ENCODE measurements around the gene PEX11G. TPM values are rescaled to one million over a fixed set of nuclear protein-coding genes. Genes with fewer than 3 reads are reported as not detected.
"Not testable (repeated sequence)": the region's sequence is repeated elsewhere in the genome, so short reads cannot be mapped to it uniquely, and the experiment has no call there.

Gene PEX11G
- total RNA-seq, 4 donors from 2014 or later: 1.0 to 3.1 (median 1.9) TPM

GRCh38 chr19:7455600-7456296 is 33.1 kb downstream of the PEX11G start:
- Histone ChIP-seq H3K36me3 (peaks cover 0 to 93% of the 10 kb centered on the region in 2 donors), H3K27ac (no peak overlapping the region), H3K9me3 (no peaks in the 10 kb centered on the region), H3K27me3 (no peaks in the 10 kb centered on the region), H3K4me1 (no peaks in the 10 kb centered on the region), H3K4me3 (no peak overlapping the region)
- no peak for ATAC-seq
- no peak for TF ChIP-seq EP300 (IDR thresholded peaks at IDR 0.05)
- TF ChIP-seq, protein P1, sequence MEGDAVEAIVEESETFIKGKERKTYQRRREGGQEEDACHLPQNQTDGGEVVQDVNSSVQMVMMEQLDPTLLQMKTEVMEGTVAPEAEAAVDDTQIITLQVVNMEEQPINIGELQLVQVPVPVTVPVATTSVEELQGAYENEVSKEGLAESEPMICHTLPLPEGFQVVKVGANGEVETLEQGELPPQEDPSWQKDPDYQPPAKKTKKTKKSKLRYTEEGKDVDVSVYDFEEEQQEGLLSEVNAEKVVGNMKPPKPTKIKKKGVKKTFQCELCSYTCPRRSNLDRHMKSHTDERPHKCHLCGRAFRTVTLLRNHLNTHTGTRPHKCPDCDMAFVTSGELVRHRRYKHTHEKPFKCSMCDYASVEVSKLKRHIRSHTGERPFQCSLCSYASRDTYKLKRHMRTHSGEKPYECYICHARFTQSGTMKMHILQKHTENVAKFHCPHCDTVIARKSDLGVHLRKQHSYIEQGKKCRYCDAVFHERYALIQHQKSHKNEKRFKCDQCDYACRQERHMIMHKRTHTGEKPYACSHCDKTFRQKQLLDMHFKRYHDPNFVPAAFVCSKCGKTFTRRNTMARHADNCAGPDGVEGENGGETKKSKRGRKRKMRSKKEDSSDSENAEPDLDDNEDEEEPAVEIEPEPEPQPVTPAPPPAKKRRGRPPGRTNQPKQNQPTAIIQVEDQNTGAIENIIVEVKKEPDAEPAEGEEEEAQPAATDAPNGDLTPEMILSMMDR (IDR thresholded peaks at IDR 0.05): no peak
- no peak for TF ChIP-seq POLR2A (IDR thresholded peaks at IDR 0.05)
- no peak for TF ChIP-seq POLR2AphosphoS5 (IDR thresholded peaks at IDR 0.05)
- 93 to 100% methylated on average over 5 to 9 of the region's 14 CpGs for WGBS, 2 donors (ENCODE audit: low coverage in 1 of 2)

- TF ChIP-seq, protein P1 (IDR thresholded peaks at IDR 0.05): no peak
- no peak for TF ChIP-seq POLR2AphosphoS5 (IDR thresholded peaks at IDR 0.05)
- no peak for TF ChIP-seq EP300 (IDR thresholded peaks at IDR 0.05)
- no peak for TF ChIP-seq POLR2A (IDR thresholded peaks at IDR 0.05)
- ATAC-seq: no peak
- Histone ChIP-seq H3K36me3 (peaks cover 0 to 90% of the 10 kb centered on the region in 2 donors), H3K9me3 (no peaks in the 10 kb centered on the region), H3K27ac (no peak overlapping the region), H3K27me3 (no peaks in the 10 kb centered on the region), H3K4me3 (no peak overlapping the region), H3K4me1 (no peaks in the 10 kb centered on the region)
- 100% methylated on average over 1 of the region's 8 CpGs for WGBS, 2 donors (ENCODE audit: low coverage in 1 of 2)
Measured at GRCh38 chr19:7454998-7455397, 33.8 kb downstream of the PEX11G start.

DNA sequence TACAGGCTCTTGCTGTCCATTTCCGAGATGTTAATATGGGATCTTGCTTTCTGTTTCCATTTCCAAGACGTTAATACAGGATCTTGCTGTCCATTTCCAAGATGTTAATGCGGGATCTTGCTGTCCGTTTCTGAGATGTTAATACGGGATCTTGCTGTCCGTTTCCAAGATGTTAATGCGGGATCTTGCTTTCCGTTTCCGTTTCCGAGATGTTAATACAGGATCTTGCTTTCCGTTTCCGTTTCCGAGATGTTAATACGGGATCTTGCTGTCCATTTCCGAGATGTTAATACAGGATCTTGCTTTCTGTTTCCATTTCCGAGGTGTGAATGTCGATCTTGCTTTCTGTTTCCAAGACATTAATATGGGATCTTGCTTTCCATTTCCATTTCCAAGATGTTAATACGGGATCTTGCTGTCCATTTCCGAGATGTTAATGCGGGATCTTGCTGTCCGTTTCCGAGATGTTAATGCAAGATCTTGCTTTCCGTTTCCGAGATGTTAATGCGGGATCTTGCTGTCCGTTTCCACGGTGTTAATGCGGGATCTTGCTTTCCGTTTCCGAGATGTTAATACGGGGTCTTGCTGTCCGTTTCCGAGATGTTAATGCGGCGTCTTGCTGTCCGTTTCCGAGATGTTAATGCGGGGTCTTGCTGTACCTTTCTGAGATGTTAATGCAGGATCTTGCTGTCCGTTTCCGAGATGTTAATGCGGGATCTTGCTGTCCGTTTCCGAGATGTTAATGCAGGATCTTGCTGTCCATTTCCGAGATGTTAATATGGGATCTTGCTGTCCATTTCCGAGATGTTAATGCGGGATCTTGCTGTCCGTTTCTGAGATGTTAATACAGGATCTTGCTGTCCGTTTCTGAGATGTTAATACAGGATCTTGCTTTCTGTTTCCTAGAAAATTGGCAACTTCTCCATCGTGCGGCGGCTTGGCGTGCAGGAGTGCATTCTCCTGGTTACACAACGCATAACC is 38.3 kb downstream of the PEX11G start:
- no peaks in the 10 kb centered on the region for H3K9me3 ChIP-seq
- no peaks in the 10 kb centered on the region for H3K4me1 ChIP-seq
- WGBS, 2 donors (ENCODE audit: low coverage in 1 of 2): 74 to 78% methylated on average over 52 to 53 of the region's 53 CpGs
- no peak overlapping the region for H3K4me3 ChIP-seq
- no peaks in the 10 kb centered on the region for H3K27me3 ChIP-seq
- H3K27ac ChIP-seq: no peak overlapping the region
- TF ChIP-seq, protein P1 (IDR thresholded peaks at IDR 0.05): no peak
- no peak for TF ChIP-seq EP300 (IDR thresholded peaks at IDR 0.05)
- no peak for TF ChIP-seq POLR2A (IDR thresholded peaks at IDR 0.05)
- TF ChIP-seq POLR2AphosphoS5 (IDR thresholded peaks at IDR 0.05): no peak
- peak; percentile 55 for ATAC-seq
- peaks cover 0 to 91% of the 10 kb centered on the region in 2 donors for H3K36me3 ChIP-seq

DNA sequence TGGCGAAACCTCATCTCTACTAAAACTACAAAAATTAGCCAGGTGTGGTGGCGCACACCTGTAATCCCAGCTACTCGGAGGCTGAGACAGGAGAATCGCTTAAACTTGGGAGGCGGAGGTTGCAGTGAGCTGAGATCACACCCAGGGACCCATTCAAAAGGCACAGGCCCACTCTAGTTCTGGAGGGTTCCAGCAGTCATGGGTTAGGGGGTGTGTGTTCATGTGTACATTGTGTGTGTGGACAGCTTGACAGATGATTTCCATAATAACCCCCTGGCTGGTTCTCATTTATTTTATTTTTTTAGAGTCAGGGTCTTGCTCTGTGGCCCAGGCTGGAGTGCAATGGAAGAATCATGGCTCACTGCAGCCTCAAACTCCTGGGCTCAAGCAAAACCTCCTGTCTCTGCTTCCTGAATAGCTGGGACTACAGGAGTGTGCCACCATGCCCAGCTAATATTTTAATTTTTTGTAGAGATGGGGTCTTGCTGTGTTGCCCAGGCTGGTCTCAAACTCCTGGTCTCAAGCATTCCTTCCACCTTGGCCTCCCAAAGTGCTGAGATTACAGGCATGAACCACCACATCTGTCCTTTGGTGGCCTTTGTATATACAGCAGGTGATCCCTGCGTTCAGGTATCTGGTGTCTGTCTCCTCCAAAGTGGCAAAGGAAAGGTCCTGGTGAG is 39.3 kb downstream of the PEX11G start:
- H3K9me3 ChIP-seq, H3K4me1 ChIP-seq, ATAC-seq, H3K27me3 ChIP-seq, H3K27ac ChIP-seq, H3K4me3 ChIP-seq: not testable (repeated sequence)
- 100% methylated on average over 1 of the region's 6 CpGs for WGBS, 2 donors (ENCODE audit: low coverage in 1 of 2)
- peaks cover 0 to 91% of the 10 kb centered on the region in 2 donors for H3K36me3 ChIP-seq

GRCh38 chr19:7447648-7448047 is 41.2 kb downstream of the PEX11G start:
- H3K36me3 ChIP-seq: peaks cover 0 to 92% of the 10 kb centered on the region in 2 donors
- no peak overlapping the region for H3K4me3 ChIP-seq
- ATAC-seq: no peak
- no peaks in the 10 kb centered on the region for H3K27me3 ChIP-seq
- TF ChIP-seq POLR2AphosphoS5 (IDR thresholded peaks at IDR 0.05): no peak
- TF ChIP-seq, protein P1 (IDR thresholded peaks at IDR 0.05): no peak
- TF ChIP-seq POLR2A (IDR thresholded peaks at IDR 0.05): no peak
- TF ChIP-seq EP300 (IDR thresholded peaks at IDR 0.05): no peak
- peaks cover 0 to under 1% (median 0%) of the 10 kb centered on the region in 3 donors for H3K4me1 ChIP-seq
- no peaks in the 10 kb centered on the region for H3K9me3 ChIP-seq
- no peak overlapping the region for H3K27ac ChIP-seq
- 93 to 94% methylated on average over 5 to 6 of the region's 6 CpGs for WGBS, 2 donors (ENCODE audit: low coverage in 1 of 2)

All from gastroesophageal sphincter (tissue), 4 donors.